PFSK-1 (cell line): ENCODE measurements around the gene NLRP6.

ENCODE experiments used
- POLR2AphosphoS5 ChIP-seq: IDR thresholded peaks from 2 replicates; pipeline ENCODE4 v1.6.1; 2012; ENCODE audit warnings: low read depth, mild to moderate bottlenecking, control low read depth, low read length, moderate library complexity
- SIN3A ChIP-seq: IDR thresholded peaks from 2 replicates; pipeline ENCODE4 v1.6.1; 2012; ENCODE audit warnings: mild to moderate bottlenecking, low read length, moderate library complexity, borderline replicate concordance; ENCODE audit not compliant: insufficient read depth

- no peak for TF ChIP-seq POLR2AphosphoS5
- TF ChIP-seq SIN3A = no peak
These were observed 2.7 kb downstream of the NLRP6 start for GRCh38 chr11:280706-281485.
